ENCODE measurements around the gene GANC.
A peak's percentile ranks its signal among the peaks of the same experiment; 100 is the strongest.

GANC gene

GRCh38 chr15:42392309-42393024 is 119.5 kb downstream of the GANC start:
- H3K9me3 ChIP-seq (ENCODE audit: insufficient read depth, low read depth, low read length): no peaks in the 10 kb centered on the region
- no peak overlapping the region for H3K4me3 ChIP-seq (ENCODE audit: low read length, poor library complexity, severe bottlenecking)
- no peaks in the 10 kb centered on the region for H3K79me2 ChIP-seq (ENCODE audit: insufficient read depth, low read length)
- H3F3A ChIP-seq (ENCODE audit: low read depth): no peaks in the 10 kb centered on the region
- H3K9ac ChIP-seq (ENCODE audit: low read depth, low read length, poor library complexity, severe bottlenecking): no peak overlapping the region
- H3K9me2 ChIP-seq (replicated peaks; ENCODE audit: low read depth, low read length): no peaks in the 10 kb centered on the region
- no peak overlapping the region for H3K4me2 ChIP-seq (ENCODE audit: low read depth, low read length, poor library complexity, severe bottlenecking)
- H3K36me3 ChIP-seq (ENCODE audit: insufficient read depth, low read length): no peaks in the 10 kb centered on the region
- H2AFZ ChIP-seq (ENCODE audit: low read length): 0 out of 2 replicates have a peak overlapping the region, but pooled peaks have one; percentile 51
- H3K27me3 ChIP-seq (ENCODE audit: insufficient read depth, low read length, poor library complexity, severe bottlenecking): no peaks in the 10 kb centered on the region
- TF ChIP-seq EZH2phosphoT487 (IDR thresholded peaks at IDR 0.05; ENCODE audit: borderline replicate concordance): no peak
- TF ChIP-seq, protein P1, sequence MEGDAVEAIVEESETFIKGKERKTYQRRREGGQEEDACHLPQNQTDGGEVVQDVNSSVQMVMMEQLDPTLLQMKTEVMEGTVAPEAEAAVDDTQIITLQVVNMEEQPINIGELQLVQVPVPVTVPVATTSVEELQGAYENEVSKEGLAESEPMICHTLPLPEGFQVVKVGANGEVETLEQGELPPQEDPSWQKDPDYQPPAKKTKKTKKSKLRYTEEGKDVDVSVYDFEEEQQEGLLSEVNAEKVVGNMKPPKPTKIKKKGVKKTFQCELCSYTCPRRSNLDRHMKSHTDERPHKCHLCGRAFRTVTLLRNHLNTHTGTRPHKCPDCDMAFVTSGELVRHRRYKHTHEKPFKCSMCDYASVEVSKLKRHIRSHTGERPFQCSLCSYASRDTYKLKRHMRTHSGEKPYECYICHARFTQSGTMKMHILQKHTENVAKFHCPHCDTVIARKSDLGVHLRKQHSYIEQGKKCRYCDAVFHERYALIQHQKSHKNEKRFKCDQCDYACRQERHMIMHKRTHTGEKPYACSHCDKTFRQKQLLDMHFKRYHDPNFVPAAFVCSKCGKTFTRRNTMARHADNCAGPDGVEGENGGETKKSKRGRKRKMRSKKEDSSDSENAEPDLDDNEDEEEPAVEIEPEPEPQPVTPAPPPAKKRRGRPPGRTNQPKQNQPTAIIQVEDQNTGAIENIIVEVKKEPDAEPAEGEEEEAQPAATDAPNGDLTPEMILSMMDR (conservative IDR thresholded peaks at IDR 0.05; ENCODE audit: low read length): no peak
- no peaks in the 10 kb centered on the region for H4K20me1 ChIP-seq (ENCODE audit: insufficient read depth, low read length, poor library complexity, severe bottlenecking)
- no peaks in the 10 kb centered on the region for H3K4me1 ChIP-seq (ENCODE audit: insufficient read depth, low read length, poor library complexity, severe bottlenecking)

DNA sequence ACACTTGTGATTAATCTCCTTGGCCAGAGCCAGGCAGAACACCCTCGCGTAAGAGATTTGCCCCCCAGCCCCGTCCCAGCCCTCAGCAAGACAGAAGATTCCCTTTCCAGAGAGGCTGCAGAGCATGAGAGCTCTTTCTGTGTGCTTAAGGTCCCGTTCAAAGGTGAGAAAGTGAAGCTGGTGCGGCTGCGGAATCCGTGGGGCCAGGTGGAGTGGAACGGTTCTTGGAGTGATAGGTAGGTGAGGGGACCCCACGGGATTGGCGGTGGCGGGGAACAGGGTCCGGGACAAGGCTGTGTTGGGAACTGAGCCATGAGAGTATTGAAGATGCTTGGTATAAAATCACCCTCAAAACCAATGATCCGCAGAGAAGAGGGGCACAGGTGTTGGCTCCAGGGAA is 121.1 kb downstream of the GANC start:
- H2AFZ ChIP-seq (ENCODE audit: low read length): no peak overlapping the region
- H3F3A ChIP-seq (ENCODE audit: low read depth): no peaks in the 10 kb centered on the region
- no peaks in the 10 kb centered on the region for H3K27me3 ChIP-seq (ENCODE audit: insufficient read depth, low read length, poor library complexity, severe bottlenecking)
- H3K79me2 ChIP-seq (ENCODE audit: insufficient read depth, low read length): no peaks in the 10 kb centered on the region
- H3K36me3 ChIP-seq (ENCODE audit: insufficient read depth, low read length): no peaks in the 10 kb centered on the region
- H3K9me3 ChIP-seq (ENCODE audit: insufficient read depth, low read depth, low read length): no peaks in the 10 kb centered on the region
- TF ChIP-seq, protein P1 (conservative IDR thresholded peaks at IDR 0.05; ENCODE audit: low read length): no peak
- TF ChIP-seq EZH2phosphoT487 (IDR thresholded peaks at IDR 0.05; ENCODE audit: borderline replicate concordance): no peak
- H4K20me1 ChIP-seq (ENCODE audit: insufficient read depth, low read length, poor library complexity, severe bottlenecking): no peaks in the 10 kb centered on the region
- H3K9ac ChIP-seq (ENCODE audit: low read depth, low read length, poor library complexity, severe bottlenecking): no peak overlapping the region
- H3K4me1 ChIP-seq (ENCODE audit: insufficient read depth, low read length, poor library complexity, severe bottlenecking): no peaks in the 10 kb centered on the region
- H3K4me2 ChIP-seq (ENCODE audit: low read depth, low read length, poor library complexity, severe bottlenecking): no peak overlapping the region
- H3K9me2 ChIP-seq (replicated peaks; ENCODE audit: low read depth, low read length): no peaks in the 10 kb centered on the region
- H3K4me3 ChIP-seq (ENCODE audit: low read length, poor library complexity, severe bottlenecking): no peak overlapping the region

- Histone ChIP-seq H2AFZ (ENCODE audit: low read length) (no peak overlapping the region), H3K9me3 (ENCODE audit: insufficient read depth, low read depth, low read length) (no peaks in the 10 kb centered on the region)
These were observed 122.8 kb downstream of the GANC start for GRCh38 chr15:42395838-42396237.

More at GRCh38 chr15:42395838-42396237, 122.8 kb downstream of the GANC start:
- TF ChIP-seq, protein P1 (conservative IDR thresholded peaks at IDR 0.05; ENCODE audit: low read length): no peak
- TF ChIP-seq EZH2phosphoT487 (IDR thresholded peaks at IDR 0.05; ENCODE audit: borderline replicate concordance): no peak
- Histone ChIP-seq H3F3A (ENCODE audit: low read depth) (no peaks in the 10 kb centered on the region), H3K9me2 (replicated peaks; ENCODE audit: low read depth, low read length) (no peaks in the 10 kb centered on the region), H3K79me2 (ENCODE audit: insufficient read depth, low read length) (no peaks in the 10 kb centered on the region), H3K9ac (ENCODE audit: low read depth, low read length, poor library complexity, severe bottlenecking) (no peak overlapping the region), H3K4me1 (ENCODE audit: insufficient read depth, low read length, poor library complexity, severe bottlenecking) (no peaks in the 10 kb centered on the region), H3K4me2 (ENCODE audit: low read depth, low read length, poor library complexity, severe bottlenecking) (no peak overlapping the region), H3K27me3 (ENCODE audit: insufficient read depth, low read length, poor library complexity, severe bottlenecking) (no peaks in the 10 kb centered on the region), H3K36me3 (ENCODE audit: insufficient read depth, low read length) (no peaks in the 10 kb centered on the region), H4K20me1 (ENCODE audit: insufficient read depth, low read length, poor library complexity, severe bottlenecking) (no peaks in the 10 kb centered on the region), H3K4me3 (ENCODE audit: low read length, poor library complexity, severe bottlenecking) (no peak overlapping the region)
